GM12873 (cell line): ENCODE measurements around the gene PTBP1.

Experiments used
- CTCF ChIP-seq: IDR thresholded peaks from 2 replicates; pipeline ENCODE4 v1.5.1; 2012; ENCODE audit warnings: low read depth, mild to moderate bottlenecking, moderate library complexity, low read length, control low read depth; ENCODE audit not compliant: insufficient read depth; ENCODE audit errors: missing control alignments

PTBP1 gene

GRCh38 chr19:814152-815078, 17.2 kb downstream of the PTBP1 start:
- no peak for TF ChIP-seq CTCF

- TF ChIP-seq CTCF = no peak
Measured at GRCh38 chr19:815079-815774, 18.0 kb downstream of the PTBP1 start.

GRCh38 chr19:815775-816499, 18.7 kb downstream of the PTBP1 start:
- TF ChIP-seq CTCF = no peak

GRCh38 chr19:816500-816857, 19.2 kb downstream of the PTBP1 start:
- TF ChIP-seq CTCF = no peak

GRCh38 chr19:821231-821824, 24.1 kb downstream of the PTBP1 start:
- TF ChIP-seq CTCF = no peak

- TF ChIP-seq CTCF = no peak
Measured at GRCh38 chr19:821825-822503, 24.7 kb downstream of the PTBP1 start, which contains the start of gene PLPPR3. TSS of gene PLPPR3 (minus strand) at chr19:821955. CDS start at chr19:821559, 396 bp downstream.
